Esophagus squamous epithelium (tissue), 5 donors: Measurements from ENCODE around the gene SLC8A2. TPM values are rescaled to one million over a fixed set of nuclear protein-coding genes. Genes with fewer than 3 reads are reported as not detected.

Experiments
- DNase-seq: peaks from one replicate; lab custom pipeline; 2025; lab: John Stamatoyannopoulos, UW
- H3K27ac ChIP-seq, 4 donors: fragments of 200-600 bp; sonication (generic); one replicate each; pipeline ENCODE4 v1.5.1; 2016 to 2019; ENCODE audit warnings: mild to moderate bottlenecking in 1 of 4
- H3K27me3 ChIP-seq, 4 donors: fragments of 200-600 bp; sonication (generic); 1 replicate in 3 of 4; 2 replicates in 1 of 4; pipeline versions ENCODE4 v1.5.1 to v1.6.0; 2017 to 2021; ENCODE audit warnings: antibody characterized with exemption in 1 of 4
- H3K36me3 ChIP-seq, 3 donors: fragments of 200-600 bp; sonication (generic); one replicate each; pipeline ENCODE4 v1.5.1; 2016 to 2019
- H3K4me1 ChIP-seq, 3 donors: fragments of 200-600 bp; sonication (generic); one replicate each; pipeline ENCODE4 v1.5.1; 2017 to 2019
- H3K4me3 ChIP-seq, 4 donors: fragments of 200-600 bp; sonication (generic); 1 replicate in 3 of 4; 2 replicates in 1 of 4; pipeline ENCODE4 v1.5.1; 2016 to 2019; ENCODE audit warnings: mild to moderate bottlenecking in 2 of 4, moderate library complexity in 1 of 4
- H3K9me3 ChIP-seq, 3 donors: fragments of 200-600 bp; sonication (generic); one replicate each; pipeline ENCODE4 v1.5.1; 2016 to 2019
- CTCF ChIP-seq, 6 experiments: fragments of 450-650 bp in 4 of 6; fragments of 200-600 bp in 2 of 6; sonication (generic) in 2 of 6; IDR thresholded peaks; one replicate each; pipeline ENCODE4 v1.5.1; 2016 to 2019; ENCODE audit warnings: antibody characterized with exemption in 6 of 6, mild to moderate bottlenecking in 4 of 6, moderate library complexity in 4 of 6
- POLR2A ChIP-seq, 4 donors: fragments of 450-650 bp; IDR thresholded peaks; one replicate each; pipeline ENCODE4 v1.6.1; 2017; ENCODE audit warnings: antibody characterized with exemption in 4 of 4, mild to moderate bottlenecking in 4 of 4, moderate library complexity in 3 of 4
- WGBS, 2 donors: methylation state at CpG; one replicate each; pipeline ENCODE4 v1.1.5; 2018; 5-methylcytosine and 5-hydroxymethylcytosine counted together
- intact Hi-C: fragments of 100-400 bp; cut with DNase I; formaldehyde crosslinking; loops from one replicate; pipeline ENCODE4 v1.15.0; 2022
- total RNA-seq, 4 donors: library from RNA; depleted of rRNA; stranded (reverse); fragments of >200 nt; gene quantifications; one replicate each; pipeline ENCODE4 v1.1.0, GENCODE V29; 2016
- donor health status: DM: yes; HTN: yes; CAD: no.

Gene SLC8A2
- total RNA-seq, 4 donors from 2014 or later, result 0.08 to 5.0 (median 3.6) TPM; not detected in 1

DNA sequence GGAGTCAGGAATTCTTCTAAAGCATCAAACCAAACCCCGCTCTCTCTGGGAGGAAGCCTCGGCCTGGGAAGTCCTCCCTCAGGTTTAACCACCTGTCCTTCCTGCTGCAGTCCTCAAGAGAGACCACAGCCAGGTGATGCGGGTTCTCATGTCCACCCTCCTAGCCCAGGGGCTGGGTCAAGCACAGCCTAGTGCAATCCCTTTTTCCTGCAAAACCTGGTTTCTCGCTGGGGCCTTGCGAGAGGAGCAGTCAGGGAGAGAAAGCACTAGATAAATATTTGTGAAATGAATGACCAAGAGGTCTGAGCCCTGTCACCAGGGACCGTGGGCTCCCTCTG is 2.4 kb downstream of the SLC8A2 start:
- peak overlapping the region in 1 of 4 donors; percentile 6 for H3K27ac ChIP-seq
- H3K9me3 ChIP-seq, result no peaks in the 10 kb centered on the region
- no peak for DNase-seq
- no peak for TF ChIP-seq POLR2A (IDR thresholded peaks at IDR 0.05)
- TF ChIP-seq CTCF (IDR thresholded peaks at IDR 0.05), result no peak
- H3K36me3 ChIP-seq, result no peaks in the 10 kb centered on the region
- peaks cover 5 to 92% (median 8%) of the 10 kb centered on the region in 4 donors for H3K27me3 ChIP-seq
- H3K4me1 ChIP-seq, result peaks cover 5 to 32% (median 9%) of the 10 kb centered on the region in 3 donors
- no peak overlapping the region for H3K4me3 ChIP-seq
- intact Hi-C loops, result no loop called here
- whole genome bisulfite sequencing, 2 donors, result 18 to 23% methylated on average over 4 to 6 of the region's 6 CpGs

GRCh38 chr19:47467914-47468313 is 3.8 kb downstream of the SLC8A2 start:
- 47% methylated on average over 9 of the region's 9 CpGs for WGBS, 2 donors

DNA sequence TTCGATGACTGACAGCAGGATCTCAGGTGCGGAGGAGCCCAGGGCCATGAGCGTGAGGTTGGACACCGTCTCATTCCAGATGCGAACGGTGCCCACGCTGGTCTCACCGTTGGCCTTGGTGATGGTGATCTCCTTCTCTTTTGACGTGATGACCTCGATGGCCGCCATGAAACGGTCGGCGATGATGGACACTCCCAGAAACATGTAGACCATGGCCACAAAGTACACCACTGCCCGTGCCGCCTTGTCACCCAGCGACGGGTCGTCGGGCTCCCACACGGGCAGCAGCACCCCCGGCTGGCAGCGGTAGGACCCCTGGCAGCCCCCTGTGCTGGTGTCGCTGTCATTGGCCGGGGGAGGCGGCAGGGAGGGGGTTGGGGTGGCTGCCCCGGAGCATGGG is 5.7 kb downstream of the SLC8A2 start:
- Histone ChIP-seq H3K4me3 (no peak overlapping the region), H3K27ac (no peak overlapping the region), H3K4me1 (peaks cover 0 to 13% (median 0%) of the 10 kb centered on the region in 3 donors), H3K36me3 (no peaks in the 10 kb centered on the region), H3K27me3 (peaks cover 0 to 89% (median 0%) of the 10 kb centered on the region in 4 donors), H3K9me3 (no peaks in the 10 kb centered on the region)
- WGBS, 2 donors, result 82 to 90% methylated on average over 4 to 21 of the region's 27 CpGs
- intact Hi-C loops, result no loop called here
- no peak for DNase-seq
- no peak for TF ChIP-seq POLR2A (IDR thresholded peaks at IDR 0.05)
- TF ChIP-seq CTCF (IDR thresholded peaks at IDR 0.05), result no peak

More at GRCh38 chr19:47467914-47468313, 3.8 kb downstream of the SLC8A2 start:
- Histone ChIP-seq H3K4me3 (no peak overlapping the region), H3K9me3 (no peaks in the 10 kb centered on the region), H3K27me3 (peaks cover 5 to 93% (median 8%) of the 10 kb centered on the region in 4 donors), H3K36me3 (no peaks in the 10 kb centered on the region), H3K4me1 (peaks cover 5 to 31% (median 9%) of the 10 kb centered on the region in 3 donors), H3K27ac (no peak overlapping the region)
- intact Hi-C loops, result no loop called here
- DNase-seq, result no peak
- no peak for TF ChIP-seq POLR2A (IDR thresholded peaks at IDR 0.05)
- TF ChIP-seq CTCF (IDR thresholded peaks at IDR 0.05), result no peak

- intact Hi-C loops, result no loop called here
- Histone ChIP-seq H3K36me3 (no peaks in the 10 kb centered on the region), H3K27ac (no peak overlapping the region), H3K4me3 (no peak overlapping the region), H3K4me1 (peaks cover 0 to 4% (median 0%) of the 10 kb centered on the region in 3 donors), H3K9me3 (no peaks in the 10 kb centered on the region), H3K27me3 (peaks cover 0 to 89% (median 0%) of the 10 kb centered on the region in 4 donors)
- TF ChIP-seq CTCF (IDR thresholded peaks at IDR 0.05) (no peak), POLR2A (IDR thresholded peaks at IDR 0.05) (no peak)
- 56 to 59% methylated on average over 10 of the region's 10 CpGs for WGBS, 2 donors
- no peak for DNase-seq
Measured at GRCh38 chr19:47464675-47465419, 6.8 kb downstream of the SLC8A2 start.

DNA sequence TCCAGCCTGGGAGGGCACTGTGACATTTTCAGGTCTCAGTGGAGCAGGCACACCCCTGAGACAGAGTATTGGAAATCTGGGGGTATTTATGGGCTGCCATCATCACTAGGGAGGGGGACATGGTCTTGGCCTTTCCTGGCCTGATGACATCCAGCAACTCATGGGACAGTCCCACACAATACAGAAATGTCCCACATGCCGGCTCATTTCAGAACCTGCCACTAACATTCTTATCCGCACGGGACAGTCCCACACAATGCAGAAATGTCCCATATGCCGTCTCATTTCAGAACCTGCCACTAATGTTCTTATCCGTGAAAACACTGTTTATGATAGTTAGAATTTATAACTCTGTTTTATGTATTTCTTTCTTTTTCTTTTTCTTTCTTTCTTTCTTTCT is 9.8 kb downstream of the SLC8A2 start:
- intact Hi-C loops, result no loop called here
- WGBS, 2 donors, result 63 to 88% methylated on average over 5 of the region's 5 CpGs
- Histone ChIP-seq H3K4me1 (peaks cover 3 to 7% (median 6%) of the 10 kb centered on the region in 3 donors), H3K36me3 (no peaks in the 10 kb centered on the region), H3K4me3 (no peak overlapping the region), H3K27me3 (peaks cover 0 to 89% (median 0%) of the 10 kb centered on the region in 4 donors), H3K27ac (no peak overlapping the region), H3K9me3 (no peaks in the 10 kb centered on the region)
- TF ChIP-seq POLR2A (IDR thresholded peaks at IDR 0.05), result no peak
- no peak for TF ChIP-seq CTCF (IDR thresholded peaks at IDR 0.05)
- DNase-seq, result no peak
